ENCODE measurements around the gene FHOD3. TPM values are rescaled to one million over a fixed set of nuclear protein-coding genes. Genes with fewer than 3 reads are reported as not detected.

The FHOD3 gene
- total and polyA plus RNA-seq, 2 experiments from 2014 or later, result 2.7 to 8.7 TPM

- no peaks in the 10 kb centered on the region for H3K9me2 ChIP-seq (ENCODE audit: insufficient read depth)
- no peaks in the 10 kb centered on the region for H3F3A ChIP-seq (replicated peaks; ENCODE audit: low read depth)
- Mint-ChIP-seq H3K9me3 (no peaks in the 10 kb centered on the region), H3K36me3 (ENCODE audit: low read depth) (peaks cover 64% of the 10 kb centered on the region), H3K4me3 (no peak overlapping the region), H3K27me3 (ENCODE audit: insufficient read depth, low read depth, poor library complexity) (peaks cover 1% of the 10 kb centered on the region), H3K27ac (no peak overlapping the region), H3K4me1 (no peaks in the 10 kb centered on the region; the same call in 2 of the 3 replicates)
- no peaks in the 10 kb centered on the region for H3K79me2 ChIP-seq (replicated peaks; ENCODE audit: insufficient read depth)
- no peak overlapping the region for H3K27ac ChIP-seq (ENCODE audit: low read depth)
- H4K20me1 ChIP-seq (replicated peaks; ENCODE audit: insufficient read depth), result peaks cover 5% of the 10 kb centered on the region
- H3K4me2 ChIP-seq, result no peak overlapping the region
- H3K4me1 ChIP-seq (ENCODE audit: insufficient read depth), result no peaks in the 10 kb centered on the region
- H3K36me3 ChIP-seq (ENCODE audit: insufficient read depth), result peaks cover 23% of the 10 kb centered on the region
- no peak for DNase-seq (ENCODE audit: low spot score)
- H3K27me3 ChIP-seq (ENCODE audit: insufficient read depth), result no peaks in the 10 kb centered on the region
- H2AFZ ChIP-seq, result no peak overlapping the region
- TF ChIP-seq, protein P1, sequence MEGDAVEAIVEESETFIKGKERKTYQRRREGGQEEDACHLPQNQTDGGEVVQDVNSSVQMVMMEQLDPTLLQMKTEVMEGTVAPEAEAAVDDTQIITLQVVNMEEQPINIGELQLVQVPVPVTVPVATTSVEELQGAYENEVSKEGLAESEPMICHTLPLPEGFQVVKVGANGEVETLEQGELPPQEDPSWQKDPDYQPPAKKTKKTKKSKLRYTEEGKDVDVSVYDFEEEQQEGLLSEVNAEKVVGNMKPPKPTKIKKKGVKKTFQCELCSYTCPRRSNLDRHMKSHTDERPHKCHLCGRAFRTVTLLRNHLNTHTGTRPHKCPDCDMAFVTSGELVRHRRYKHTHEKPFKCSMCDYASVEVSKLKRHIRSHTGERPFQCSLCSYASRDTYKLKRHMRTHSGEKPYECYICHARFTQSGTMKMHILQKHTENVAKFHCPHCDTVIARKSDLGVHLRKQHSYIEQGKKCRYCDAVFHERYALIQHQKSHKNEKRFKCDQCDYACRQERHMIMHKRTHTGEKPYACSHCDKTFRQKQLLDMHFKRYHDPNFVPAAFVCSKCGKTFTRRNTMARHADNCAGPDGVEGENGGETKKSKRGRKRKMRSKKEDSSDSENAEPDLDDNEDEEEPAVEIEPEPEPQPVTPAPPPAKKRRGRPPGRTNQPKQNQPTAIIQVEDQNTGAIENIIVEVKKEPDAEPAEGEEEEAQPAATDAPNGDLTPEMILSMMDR (conservative IDR thresholded peaks at IDR 0.05; ENCODE audit: low read depth in 2 of 2), result no peak
- TF ChIP-seq REST (IDR thresholded peaks at IDR 0.05; ENCODE audit: unreplicated experiment), result no peak
- no peak for TF ChIP-seq EZH2 (IDR thresholded peaks at IDR 0.05; ENCODE audit: low read depth, unreplicated experiment)
- no peak for TF ChIP-seq ZNF462 (CRISPR knock-in tag; IDR thresholded peaks at IDR 0.05)
- no peak for TF ChIP-seq EZH2phosphoT487 (IDR thresholded peaks at IDR 0.05; ENCODE audit: unreplicated experiment)
- TF ChIP-seq STAT1 (IDR thresholded peaks at IDR 0.05; ENCODE audit: unreplicated experiment), result no peak
- no peak for TF ChIP-seq POLR2AphosphoS5 (IDR thresholded peaks at IDR 0.05; ENCODE audit: low read depth)
- no peak for TF ChIP-seq ZNF331 (CRISPR knock-in tag; IDR thresholded peaks at IDR 0.05; ENCODE audit: low read depth)
- no peak for TF ChIP-seq NANOG (IDR thresholded peaks at IDR 0.05; ENCODE audit: borderline replicate concordance)
- TF ChIP-seq ZNF114 (CRISPR knock-in tag; IDR thresholded peaks at IDR 0.05), result no peak
- TF ChIP-seq, protein P2, sequence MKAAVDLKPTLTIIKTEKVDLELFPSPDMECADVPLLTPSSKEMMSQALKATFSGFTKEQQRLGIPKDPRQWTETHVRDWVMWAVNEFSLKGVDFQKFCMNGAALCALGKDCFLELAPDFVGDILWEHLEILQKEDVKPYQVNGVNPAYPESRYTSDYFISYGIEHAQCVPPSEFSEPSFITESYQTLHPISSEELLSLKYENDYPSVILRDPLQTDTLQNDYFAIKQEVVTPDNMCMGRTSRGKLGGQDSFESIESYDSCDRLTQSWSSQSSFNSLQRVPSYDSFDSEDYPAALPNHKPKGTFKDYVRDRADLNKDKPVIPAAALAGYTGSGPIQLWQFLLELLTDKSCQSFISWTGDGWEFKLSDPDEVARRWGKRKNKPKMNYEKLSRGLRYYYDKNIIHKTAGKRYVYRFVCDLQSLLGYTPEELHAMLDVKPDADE (IDR thresholded peaks at IDR 0.05), result no peak
- no peak for TF ChIP-seq JUNB (IDR thresholded peaks at IDR 0.05; ENCODE audit: unreplicated experiment)
- no peak for TF ChIP-seq CREB1 (CRISPR knock-in tag; IDR thresholded peaks at IDR 0.05; ENCODE audit: low read depth)
- no peak overlapping the region for H3K4me3 ChIP-seq
- no peak for ATAC-seq
Measured at GRCh38 chr18:36805105-36805504, 507.6 kb downstream of the FHOD3 start.
